K562 (cell line): Measurements from ENCODE around the gene ATP6V1G2. TPM values are rescaled to one million over a fixed set of nuclear protein-coding genes. Genes with fewer than 3 reads are reported as not detected.

Experiments used
- ATAC-seq: fragments of 200-7000 bp; cut with Tn5 transposase; 3 replicates; pipeline ENCODE4 v1.9.1; 2020; ENCODE audit warnings: moderate library complexity
- BruUV-seq: library from RNA; stranded (reverse); fragments of 400-500 nt; replicated peaks from 2 replicates; lab custom pipeline; 2021; lab: Mats Ljungman, UMichigan
- CTCF ChIA-PET: fragments of 300-600 bp; formaldehyde crosslinking; extraction: SDS; loops from one replicate; lab custom pipeline; 2021; ENCODE audit warnings: low intra/inter-chr PET ratio; lab: Yijun Ruan, JAX
- POLR2A ChIA-PET: fragments of 300-600, 350-650 bp; sonication (Branson Sonifier 250); formaldehyde crosslinking; extraction: SDS; loops from one replicate; lab custom pipeline; 2021; ENCODE audit warnings: antibody characterized with exemption, inconsistent platforms; lab: Yijun Ruan, JAX
- DNase-seq, 4 experiments: peaks; one replicate each; pipeline versions ENCODE4 v3.0.0 to v3.0.0-alpha.2; 2011 to 2018; ENCODE audit warnings: low spot score in 3 of 4, mixed read lengths in 3 of 4; ENCODE audit errors: extremely low read depth in 1 of 4
- FAIRE-seq: peaks from 2 replicates; lab custom pipeline; 2011; peaks lifted over from hg19 to GRCh38; lab: Jason Lieb, UNC
- H2AFZ ChIP-seq: 2 replicates; pipeline ENCODE4 v1.6.0; 2011; ENCODE audit warnings: low read depth, low read length, control low read depth, inconsistent platforms
- H3K27ac ChIP-seq: fragments of 200-600 bp; 3 replicates; pipeline ENCODE4 v1.8.0; 2011; ENCODE audit warnings: low read depth, mild to moderate bottlenecking, control low read depth, inconsistent platforms, low read length, moderate library complexity, mixed read lengths; ENCODE audit errors: extremely low read depth
- H3K27me3 ChIP-seq, 2 experiments: fragments of 300-600 bp in 1 of 2; 2 replicates in 1 of 2; 3 replicates in 1 of 2; pipeline versions ENCODE4 v1.6.0 to v1.8.0; 2011; ENCODE audit warnings: inconsistent platforms in 2 of 2, low read length in 2 of 2, mild to moderate bottlenecking in 1 of 2, mixed read lengths in 1 of 2, moderate library complexity in 1 of 2; ENCODE audit not compliant: control insufficient read depth in 2 of 2, insufficient read depth in 2 of 2
- H3K36me3 ChIP-seq: fragments of 300-600 bp; 3 replicates; pipeline ENCODE4 v1.8.0; 2011; ENCODE audit warnings: mild to moderate bottlenecking, low read length, inconsistent platforms; ENCODE audit not compliant: control insufficient read depth, insufficient read depth
- H3K4me1 ChIP-seq, 2 experiments: fragments of 200-600 bp in 1 of 2; replicated peaks in 1 of 2; 2 replicates in 1 of 2; 3 replicates in 1 of 2; pipeline versions ENCODE4 v1.5.1 to v1.8.0; 2011; ENCODE audit warnings: inconsistent platforms in 2 of 2, low read length in 2 of 2, mild to moderate bottlenecking in 1 of 2, mixed read lengths in 1 of 2, moderate library complexity in 1 of 2; ENCODE audit not compliant: control insufficient read depth in 2 of 2, insufficient read depth in 2 of 2
- H3K4me2 ChIP-seq: 2 replicates; pipeline ENCODE4 v1.6.1; 2011; ENCODE audit warnings: low read length, control low read depth, inconsistent platforms, mixed read lengths; ENCODE audit not compliant: insufficient read depth
- H3K4me3 ChIP-seq: fragments of 200-600 bp; sonication (generic), shearing (Covaris generic); 2 replicates; pipeline ENCODE4 v1.5.1; 2016; ENCODE audit warnings: control low read depth, inconsistent platforms
- H3K79me2 ChIP-seq: fragments of 200-600 bp; 3 replicates; pipeline ENCODE4 v1.8.0; 2011; ENCODE audit warnings: low read length, inconsistent platforms; ENCODE audit not compliant: control insufficient read depth, insufficient read depth
- H3K9ac ChIP-seq, 2 experiments: 2 replicates each; pipeline versions ENCODE4 v1.6.0 to v1.6.1; 2011; ENCODE audit warnings: low read depth in 2 of 2, low read length in 2 of 2, control low read depth in 1 of 2, inconsistent platforms in 1 of 2, mild to moderate bottlenecking in 1 of 2, mixed read lengths in 1 of 2; ENCODE audit not compliant: insufficient read depth in 1 of 2
- H3K9me1 ChIP-seq: one replicate; pipeline ENCODE4 v1.6.0; 2011; ENCODE audit warnings: inconsistent platforms, mild to moderate bottlenecking, low read length, moderate library complexity; ENCODE audit not compliant: control insufficient read depth, insufficient read depth
- H3K9me3 ChIP-seq: replicated peaks from 2 replicates; pipeline ENCODE4 v1.5.1; 2011; ENCODE audit warnings: low read depth, low read length, inconsistent platforms; ENCODE audit not compliant: control insufficient read depth, insufficient read depth
- H4K20me1 ChIP-seq: replicated peaks from 2 replicates; pipeline ENCODE4 v1.6.1; 2011; ENCODE audit warnings: low read length, inconsistent platforms, mixed read lengths; ENCODE audit not compliant: control insufficient read depth, insufficient read depth
- CEBPB ChIP-seq: fragments of 450-650 bp; IDR thresholded peaks from 2 replicates; pipeline ENCODE4 v1.6.1; 2016; ENCODE audit warnings: missing genetic modification characterization, missing compliant biosample characterization
- CEBPG ChIP-seq, 3 experiments: fragments of 200-800 bp in 1 of 3; sonication (Bioruptor generic) in 1 of 3; sonication (generic) in 1 of 3; formaldehyde crosslinking in 1 of 3; IDR thresholded peaks in 2 of 3; conservative IDR thresholded peaks in 1 of 3; 2 replicates each; pipeline versions ENCODE4 v1.6.1 to v1.8.0; 2016 to 2022; ENCODE audit warnings: missing compliant biosample characterization in 2 of 3, missing genetic modification characterization in 2 of 3, mild to moderate bottlenecking in 1 of 3, missing genetic modification reagents in 1 of 3
- CREB5 ChIP-seq: fragments of 250-450 bp; sonication (Bioruptor Pico); IDR thresholded peaks from 2 replicates; pipeline ENCODE4 v1.5.0; 2020; ENCODE audit warnings: mild to moderate bottlenecking
- DMBX1 ChIP-seq: fragments of 250-450 bp; sonication (Bioruptor Pico); IDR thresholded peaks from 2 replicates; pipeline ENCODE4 v1.8.0; 2022; ENCODE audit warnings: inconsistent platforms, mild to moderate bottlenecking, moderate library complexity, borderline replicate concordance
- E4F1 ChIP-seq: fragments of 250-450 bp; sonication (Bioruptor Pico); IDR thresholded peaks from 2 replicates; pipeline ENCODE4 v1.5.0; 2021; ENCODE audit warnings: mild to moderate bottlenecking, borderline replicate concordance
- ETV5 ChIP-seq: sonication (generic); formaldehyde crosslinking; IDR thresholded peaks from 2 replicates; pipeline ENCODE4 v1.4.0; 2020; ENCODE audit warnings: low read depth, mild to moderate bottlenecking, missing genetic modification reagents
- KHSRP ChIP-seq: fragments of 450-650 bp; IDR thresholded peaks from 2 replicates; pipeline ENCODE4 v1.6.1; 2017
- MIER1 ChIP-seq: fragments of 450-650 bp; IDR thresholded peaks from 2 replicates; pipeline ENCODE4 v1.6.1; 2016; ENCODE audit warnings: antibody characterized with exemption, mild to moderate bottlenecking, low read depth
- SRSF3 ChIP-seq: fragments of 200-400 bp; formaldehyde crosslinking; IDR thresholded peaks from 2 replicates; pipeline ENCODE4 v1.6.1; 2016; ENCODE audit warnings: mild to moderate bottlenecking, low read length, moderate library complexity; ENCODE audit not compliant: insufficient read depth
- ZNF23 ChIP-seq: fragments of 250-450 bp; sonication (Bioruptor Pico); IDR thresholded peaks from 2 replicates; pipeline ENCODE4 v1.4.0; 2020; ENCODE audit warnings: mild to moderate bottlenecking
- ZNF316 ChIP-seq: fragments of 450-650 bp; IDR thresholded peaks from 2 replicates; pipeline ENCODE4 v1.6.1; 2016
- ZNF384 ChIP-seq: IDR thresholded peaks from 2 replicates; pipeline ENCODE4 v1.6.1; 2012; ENCODE audit warnings: low read depth, low read length, improper control_type of control experiment
- ZNF830 ChIP-seq: fragments of 250-450 bp; sonication (Bioruptor Pico); IDR thresholded peaks from 2 replicates; pipeline ENCODE4 v1.5.0; 2021; ENCODE audit warnings: mild to moderate bottlenecking
- WGBS: fragments of 100-300 bp; shearing (Covaris generic); methylation state at CpG from one replicate; pipeline ENCODE4 v1.1.6; 2016; ENCODE audit warnings: low coverage, mixed read lengths; ENCODE audit not compliant: insufficient coverage; ENCODE audit errors: missing lambda C conversion rate; 5-methylcytosine and 5-hydroxymethylcytosine counted together
- in situ Hi-C: fragments of 300-500 bp; cut with MboI; formaldehyde crosslinking; loops from 4 replicates; pipeline ENCODE4 v1.15.0; 2018; ENCODE audit warnings: inconsistent platforms, mixed read lengths
- intact Hi-C: fragments of 100-400 bp; cut with micrococcal nuclease; formaldehyde crosslinking; loops from 2 replicates; pipeline ENCODE4 v1.14.2; 2022
- polyA plus RNA-seq, 8 experiments: library from polyadenylated mRNA; depleted of rRNA in 4 of 8; stranded (reverse) in 5 of 8; unstranded in 3 of 8; fragments of >200 nt; fragmentation: Nextera tagmentation in 2 of 8; fragmentation: Illumina TruSeq in 1 of 8; extraction: Ambion mirVana in 2 of 8; extraction: Trizol in 1 of 8; gene quantifications; 2 replicates each; pipeline versions ENCODE4 v1.2.1 to v1.2.3, GENCODE V29; 2011 to 2014; ENCODE audit warnings: inconsistent platforms in 1 of 8, missing spikeins in 1 of 8
- total RNA-seq, 7 experiments: library from RNA; depleted of rRNA in 6 of 7; stranded (reverse); fragments of >200 nt in 6 of 7; fragmentation: Illumina TruSeq in 2 of 7; extraction: Trizol in 2 of 7; gene quantifications; 2 replicates each; pipeline versions ENCODE4 v1.2.1 to v1.2.3, GENCODE V29; 2011 to 2021; ENCODE audit warnings: low replicate concordance in 1 of 7
- TF ChIP-seq, protein P1 (sequence below): sonication (generic); formaldehyde crosslinking; IDR thresholded peaks from 2 replicates; pipeline ENCODE4 v1.8.1; 2023; ENCODE audit warnings: mild to moderate bottlenecking, missing genetic modification reagents

ATP6V1G2 gene
- total and polyA plus RNA-seq, 9 of the 15 experiments (the other 6 are each of a cell fraction or from before 2014, with no cell fraction given) = 0.14 to 1.5 (median 0.33) TPM

DNA sequence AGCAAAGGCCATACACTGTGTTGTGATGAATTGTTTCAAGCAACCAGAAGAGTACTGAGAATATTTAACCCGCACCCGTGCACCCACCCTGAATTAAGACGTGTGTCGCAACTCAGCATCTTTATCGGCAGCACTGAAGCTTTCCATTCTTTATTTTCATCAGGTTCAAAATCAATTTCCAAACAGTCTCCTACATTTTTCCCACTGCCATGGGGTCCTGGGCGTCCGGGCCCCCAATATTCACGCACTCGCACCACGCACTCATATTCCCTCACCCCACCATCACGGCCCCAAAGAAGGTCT lies 34.0 kb upstream of the ATP6V1G2 start:
- BruUV-seq = TSS peak; percentile 46
- TF ChIP-seq ZNF830 (0 out of 2 replicates have a peak, but pooled peaks have one; percentile 37), SRSF3 (no peak), ZNF316 (peak; percentile 15; the same call in 1 of the 2 replicates), ZNF384 (no peak), ZNF23 (no peak), CEBPB (tag) (peak; percentile 88), DMBX1 (CRISPR knock-in tag) (no peak), KHSRP (no peak), MIER1 (no peak), E4F1 (CRISPR knock-in tag) (no peak), CREB5 (CRISPR knock-in tag) (no peak), ETV5 (no peak), CEBPG (CRISPR knock-in tag; IDR thresholded peaks at IDR 0.05) (no peak), CEBPG (tag; conservative IDR thresholded peaks at IDR 0.05 in 1 of 2, IDR thresholded peaks at IDR 0.05 in 1 of 2) (0 out of 4 replicates have a peak, but pooled peaks have one; percentile 17 to 37)
- TF ChIP-seq, protein P1, sequence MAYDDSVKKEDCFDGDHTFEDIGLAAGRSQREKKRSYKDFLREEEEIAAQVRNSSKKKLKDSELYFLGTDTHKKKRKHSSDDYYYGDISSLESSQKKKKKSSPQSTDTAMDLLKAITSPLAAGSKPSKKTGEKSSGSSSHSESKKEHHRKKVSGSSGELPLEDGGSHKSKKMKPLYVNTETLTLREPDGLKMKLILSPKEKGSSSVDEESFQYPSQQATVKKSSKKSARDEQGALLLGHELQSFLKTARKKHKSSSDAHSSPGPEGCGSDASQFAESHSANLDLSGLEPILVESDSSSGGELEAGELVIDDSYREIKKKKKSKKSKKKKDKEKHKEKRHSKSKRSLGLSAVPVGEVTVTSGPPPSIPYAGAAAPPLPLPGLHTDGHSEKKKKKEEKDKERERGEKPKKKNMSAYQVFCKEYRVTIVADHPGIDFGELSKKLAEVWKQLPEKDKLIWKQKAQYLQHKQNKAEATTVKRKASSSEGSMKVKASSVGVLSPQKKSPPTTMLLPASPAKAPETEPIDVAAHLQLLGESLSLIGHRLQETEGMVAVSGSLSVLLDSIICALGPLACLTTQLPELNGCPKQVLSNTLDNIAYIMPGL = no peak
- TF ChIP-seq, all 486 proteins: peak for 4
- intact Hi-C loops (loop anchor here (1.0 to 10.0 kb wide), 3 partner anchors 18 to 386 kb away; partner anchors contain the start of genes ATP6V1G2 and NFKBIL1), in situ Hi-C loops (no loop called here)
- no peaks in the 10 kb centered on the region for H3K9me1 ChIP-seq
- no peaks in the 10 kb centered on the region for H4K20me1 ChIP-seq
- peak overlapping the region; percentile 91 for H3K4me2 ChIP-seq
- WGBS = 32% methylated on average over 11 of the region's 11 CpGs
- ChIA-PET CTCF (interaction anchor here (1.3 kb wide), 1 partner anchor 33 kb away, joined by 4 read pairs; the partner anchor contains the start of gene NFKBIL1), POLR2A (interaction anchor here (0.6 to 3.3 kb wide), 13 partner anchors 9 to 1988 kb away, joined by 3 to 20 read pairs (median 5); partner anchors contain the start of genes DDX39B and MICB)
- H3K36me3 ChIP-seq = no peaks in the 10 kb centered on the region
- H3K79me2 ChIP-seq = no peaks in the 10 kb centered on the region
- H3K9me3 ChIP-seq = no peaks in the 10 kb centered on the region
- ATAC-seq = no peak
- H2AFZ ChIP-seq = peak overlapping the region; percentile 97
- H3K4me1 ChIP-seq = peaks cover 0 to 28% of the 10 kb centered on the region in 2 experiments; a peak in 3 of 5 replicates
- H3K27ac ChIP-seq = no peak overlapping the region
- H3K27me3 ChIP-seq = no peaks in the 10 kb centered on the region
- no peak for DNase-seq
- H3K9ac ChIP-seq = peak overlapping the region; percentile 75 to 97; a peak in 3 of 4 replicates
- no peak for FAIRE-seq
- peak overlapping the region; percentile 62 for H3K4me3 ChIP-seq
